C4-2B (cell line): ENCODE data around the gene CSNK2A3.

Source experiments
- CTCF ChIP-seq: fragments of 450-650 bp; conservative IDR thresholded peaks from 2 replicates; pipeline ENCODE4 v1.5.1; 2017; ENCODE audit warnings: mild to moderate bottlenecking
- ZFX ChIP-seq: fragments of 450-650 bp; IDR thresholded peaks from 2 replicates; pipeline ENCODE4 v1.6.1; 2017

GRCh38 chr11:11322101-11322500 is 30.9 kb downstream of the CSNK2A3 start:
- TF ChIP-seq CTCF (no peak), ZFX (no peak)
